NT2/D1 (cell line): ENCODE measurements around the gene CUZD1.

Experiments
- DNase-seq: peaks from one replicate; pipeline ENCODE4 v3.0.0-alpha.2; 2011; ENCODE audit warnings: low read depth, low spot score
- H3K27me3 ChIP-seq: 2 replicates; pipeline ENCODE4 v1.6.0; 2011; ENCODE audit warnings: mild to moderate bottlenecking; ENCODE audit not compliant: insufficient read length, insufficient read depth
- H3K36me3 ChIP-seq: 2 replicates; pipeline ENCODE4 v1.6.1; 2011; ENCODE audit warnings: mild to moderate bottlenecking, low read length, mixed read lengths; ENCODE audit not compliant: insufficient read depth, insufficient read length
- H3K4me1 ChIP-seq: 2 replicates; pipeline ENCODE4 v1.5.1; 2011; ENCODE audit not compliant: insufficient read depth, insufficient read length
- H3K4me3 ChIP-seq: 2 replicates; pipeline ENCODE4 v1.5.1; 2011; ENCODE audit warnings: low read depth; ENCODE audit not compliant: insufficient read length
- H3K9ac ChIP-seq: 2 replicates; pipeline ENCODE4 v1.6.0; 2011; ENCODE audit warnings: low read depth; ENCODE audit not compliant: insufficient read length
- H3K9me3 ChIP-seq: 2 replicates; pipeline ENCODE4 v1.5.1; 2011; ENCODE audit warnings: mild to moderate bottlenecking, low read length; ENCODE audit not compliant: insufficient read depth
- SUZ12 ChIP-seq: IDR thresholded peaks from 2 replicates; pipeline ENCODE4 v1.6.1; 2011; ENCODE audit not compliant: insufficient read length, insufficient read depth; ENCODE audit errors: extremely low read depth
- YY1 ChIP-seq: IDR thresholded peaks from 2 replicates; pipeline ENCODE4 v1.6.1; 2011; ENCODE audit not compliant: insufficient read length, insufficient read depth
- ZNF274 ChIP-seq: IDR thresholded peaks from 2 replicates; pipeline ENCODE4 v1.6.1; 2011; ENCODE audit warnings: mild to moderate bottlenecking, low read depth, low read length

CUZD1 gene

GRCh38 chr10:122853665-122854313 lies 8.1 kb upstream of the CUZD1 start:
- DNase-seq = no peak
- H3K27me3 ChIP-seq = no peaks in the 10 kb centered on the region
- H3K9ac ChIP-seq = no peak overlapping the region
- no peak for TF ChIP-seq SUZ12
- TF ChIP-seq ZNF274 = no peak
- no peak for TF ChIP-seq YY1
- no peaks in the 10 kb centered on the region for H3K9me3 ChIP-seq
- H3K4me1 ChIP-seq = no peaks in the 10 kb centered on the region
- no peak overlapping the region for H3K4me3 ChIP-seq
- no peaks in the 10 kb centered on the region for H3K36me3 ChIP-seq

GRCh38 chr10:122852261-122852660 lies 6.6 kb upstream of the CUZD1 start:
- no peaks in the 10 kb centered on the region for H3K4me1 ChIP-seq
- DNase-seq = no peak
- no peak for TF ChIP-seq YY1
- TF ChIP-seq SUZ12 = no peak
- TF ChIP-seq ZNF274 = no peak
- no peak overlapping the region for H3K4me3 ChIP-seq
- no peaks in the 10 kb centered on the region for H3K27me3 ChIP-seq
- no peak overlapping the region for H3K9ac ChIP-seq
- no peaks in the 10 kb centered on the region for H3K36me3 ChIP-seq
- H3K9me3 ChIP-seq = no peaks in the 10 kb centered on the region

- H3K9me3 ChIP-seq = no peaks in the 10 kb centered on the region
- H3K9ac ChIP-seq = no peak overlapping the region
- H3K36me3 ChIP-seq = no peaks in the 10 kb centered on the region
- H3K4me1 ChIP-seq = no peaks in the 10 kb centered on the region
- no peak overlapping the region for H3K4me3 ChIP-seq
- TF ChIP-seq SUZ12 (no peak), YY1 (no peak), ZNF274 (no peak)
- no peaks in the 10 kb centered on the region for H3K27me3 ChIP-seq
- no peak for DNase-seq
Measured at GRCh38 chr10:122850705-122851640, 5.3 kb upstream of the CUZD1 start.

DNA sequence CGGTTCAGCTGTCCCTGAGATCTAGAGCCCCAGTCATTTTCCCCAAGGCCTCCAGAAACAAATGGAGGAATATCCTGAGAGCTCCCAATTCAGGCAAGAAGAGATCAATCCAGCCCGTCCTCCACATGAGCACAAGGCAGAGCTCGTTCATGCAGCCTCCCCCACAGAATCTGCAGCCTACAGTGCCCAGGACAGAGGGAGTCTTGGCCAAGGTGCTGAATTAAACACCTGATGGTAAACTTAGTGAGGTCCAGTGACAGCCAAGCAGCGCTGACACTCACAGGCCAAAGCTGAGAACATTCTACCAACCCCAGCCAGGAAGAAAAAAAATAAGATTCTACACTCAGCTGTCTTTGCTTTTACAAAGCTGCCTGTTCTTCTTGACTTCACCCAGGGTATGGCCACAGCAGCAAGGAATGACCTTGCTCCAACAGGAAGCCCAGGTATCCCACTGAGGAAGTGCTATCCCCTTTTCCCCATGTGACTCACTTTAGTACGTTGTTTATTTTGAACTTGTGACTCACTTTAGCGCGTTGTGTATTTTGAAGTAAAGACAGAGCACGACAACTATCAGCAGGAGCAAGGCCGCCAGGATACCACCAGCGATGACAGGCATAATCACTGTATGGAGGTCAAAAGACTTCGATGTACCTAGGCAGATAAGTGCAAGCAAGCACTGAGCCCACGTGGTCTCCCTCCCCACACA lies 4.4 kb upstream of the CUZD1 start:
- H3K9ac ChIP-seq = no peak overlapping the region
- H3K36me3 ChIP-seq = no peaks in the 10 kb centered on the region
- TF ChIP-seq YY1 = no peak
- no peak for TF ChIP-seq SUZ12
- no peak for TF ChIP-seq ZNF274
- H3K27me3 ChIP-seq = no peaks in the 10 kb centered on the region
- H3K4me3 ChIP-seq = no peak overlapping the region
- H3K4me1 ChIP-seq = no peaks in the 10 kb centered on the region
- no peak for DNase-seq
- H3K9me3 ChIP-seq = no peaks in the 10 kb centered on the region

- DNase-seq = no peak
- Histone ChIP-seq H3K4me3 (no peak overlapping the region), H3K4me1 (no peaks in the 10 kb centered on the region), H3K36me3 (no peaks in the 10 kb centered on the region), H3K9me3 (no peaks in the 10 kb centered on the region), H3K27me3 (no peaks in the 10 kb centered on the region), H3K9ac (no peak overlapping the region)
- no peak for TF ChIP-seq YY1
- TF ChIP-seq ZNF274 = no peak
- TF ChIP-seq SUZ12 = no peak
Measured at GRCh38 chr10:122849090-122849489, 3.4 kb upstream of the CUZD1 start.

GRCh38 chr10:122847782-122848604 lies 2.3 kb upstream of the CUZD1 start:
- no peaks in the 10 kb centered on the region for H3K4me1 ChIP-seq
- no peaks in the 10 kb centered on the region for H3K9me3 ChIP-seq
- no peak overlapping the region for H3K9ac ChIP-seq
- H3K27me3 ChIP-seq = no peaks in the 10 kb centered on the region
- DNase-seq = no peak
- H3K36me3 ChIP-seq = no peaks in the 10 kb centered on the region
- TF ChIP-seq ZNF274 (no peak), YY1 (no peak), SUZ12 (no peak)
- no peak overlapping the region for H3K4me3 ChIP-seq
